ENCODE measurements around the gene FHIT.

- TF ChIP-seq CTCF (conservative IDR thresholded peaks at IDR 0.05; ENCODE audit: low read depth, low read length) (no peak), EZH2phosphoT487 (IDR thresholded peaks at IDR 0.05; ENCODE audit: borderline replicate concordance, low read length) (no peak), EZH2 (IDR thresholded peaks at IDR 0.05; ENCODE audit: low read length, unreplicated experiment) (no peak)
Observed at GRCh38 chr3:61146010-61146890, 105.0 kb downstream of the FHIT start.

Data from PC-3 (cell line).